Nephron (organoid): Measurements from ENCODE around the gene LRRC46.
A peak's percentile ranks its signal among the peaks of the same experiment; 100 is the strongest.

Source experiments
- H3K27ac Mint-ChIP-seq, 3 experiments: 2 replicates each; pipeline ENCODE4 v1.8.0; 2020; ENCODE audit warnings: mixed read lengths in 3 of 3, mild to moderate bottlenecking in 2 of 3, moderate library complexity in 1 of 3
- H3K27me3 Mint-ChIP-seq: 2 replicates; pipeline ENCODE4 v1.8.0; 2021; ENCODE audit warnings: low read depth, mild to moderate bottlenecking, moderate library complexity, mixed read lengths
- H3K36me3 Mint-ChIP-seq: 2 replicates; pipeline ENCODE4 v1.8.0; 2020; ENCODE audit warnings: low read depth, mixed read lengths
- H3K4me1 Mint-ChIP-seq: 2 replicates; pipeline ENCODE4 v1.8.0; 2020; ENCODE audit warnings: mixed read lengths
- H3K4me3 Mint-ChIP-seq, 3 experiments: 2 replicates each; pipeline ENCODE4 v1.8.0; 2020; ENCODE audit warnings: mild to moderate bottlenecking in 3 of 3, mixed read lengths in 3 of 3, moderate library complexity in 2 of 3
- H3K9me3 Mint-ChIP-seq: 2 replicates; pipeline ENCODE4 v1.8.0; 2020; ENCODE audit warnings: mixed read lengths
- CTCF ChIP-seq, 3 experiments: fragments of 200-600 bp; sonication (generic); IDR thresholded peaks; one replicate each; pipeline ENCODE4 v1.5.0; 2021; ENCODE audit warnings: antibody characterized with exemption in 3 of 3; ENCODE audit not compliant: unreplicated experiment in 3 of 3

Gene LRRC46

DNA sequence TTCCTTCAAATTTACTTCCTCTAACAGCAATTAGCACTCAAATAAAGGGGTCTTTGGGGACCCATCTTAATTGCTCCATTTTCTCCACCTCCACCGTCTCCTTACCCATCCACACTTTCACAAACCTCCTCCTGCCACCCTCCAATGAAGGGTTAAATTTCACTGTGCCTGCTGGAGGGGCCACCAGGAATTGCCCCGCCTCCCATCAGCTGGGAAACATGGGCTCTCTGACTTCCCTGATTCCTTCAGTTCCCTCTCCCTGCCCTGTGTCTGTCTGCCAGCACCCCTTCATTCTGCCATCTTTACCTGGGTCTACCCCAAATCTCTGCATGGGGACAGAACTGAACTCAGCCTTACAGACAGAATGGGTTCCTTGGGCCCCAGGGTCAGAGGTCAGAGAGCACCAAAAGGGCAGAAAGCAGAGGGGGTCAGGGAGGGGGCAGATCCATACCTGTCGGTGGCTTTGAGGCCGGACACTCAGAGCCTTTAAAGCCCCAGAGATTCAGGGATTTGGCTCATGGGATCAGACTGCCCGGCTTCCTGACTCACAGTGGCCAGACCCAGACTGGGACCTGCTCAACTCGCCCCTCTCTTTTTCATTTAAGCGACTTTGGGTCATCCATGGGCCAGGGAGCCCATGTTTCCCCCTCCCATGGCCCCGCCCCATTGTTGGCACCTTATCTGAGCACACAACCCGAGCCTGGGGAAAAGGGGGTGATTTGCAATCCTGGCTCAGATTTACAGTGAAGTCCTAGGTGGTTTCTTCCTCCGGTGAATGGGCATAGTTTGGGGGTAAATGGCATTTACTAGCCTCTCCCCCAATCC is 46.9 kb downstream of the LRRC46 start:
- peaks cover 66% of the 10 kb centered on the region for H3K27me3 Mint-ChIP-seq
- no peak for TF ChIP-seq CTCF (IDR thresholded peaks at IDR 0.05; ENCODE audit: unreplicated experiment in 3 of 3)
- peaks cover 44% of the 10 kb centered on the region for H3K4me1 Mint-ChIP-seq
- no peak overlapping the region for H3K4me3 Mint-ChIP-seq
- no peaks in the 10 kb centered on the region for H3K36me3 Mint-ChIP-seq
- H3K27ac Mint-ChIP-seq = peak overlapping the region in 1 of 3 experiments; percentile 50
- no peaks in the 10 kb centered on the region for H3K9me3 Mint-ChIP-seq

DNA sequence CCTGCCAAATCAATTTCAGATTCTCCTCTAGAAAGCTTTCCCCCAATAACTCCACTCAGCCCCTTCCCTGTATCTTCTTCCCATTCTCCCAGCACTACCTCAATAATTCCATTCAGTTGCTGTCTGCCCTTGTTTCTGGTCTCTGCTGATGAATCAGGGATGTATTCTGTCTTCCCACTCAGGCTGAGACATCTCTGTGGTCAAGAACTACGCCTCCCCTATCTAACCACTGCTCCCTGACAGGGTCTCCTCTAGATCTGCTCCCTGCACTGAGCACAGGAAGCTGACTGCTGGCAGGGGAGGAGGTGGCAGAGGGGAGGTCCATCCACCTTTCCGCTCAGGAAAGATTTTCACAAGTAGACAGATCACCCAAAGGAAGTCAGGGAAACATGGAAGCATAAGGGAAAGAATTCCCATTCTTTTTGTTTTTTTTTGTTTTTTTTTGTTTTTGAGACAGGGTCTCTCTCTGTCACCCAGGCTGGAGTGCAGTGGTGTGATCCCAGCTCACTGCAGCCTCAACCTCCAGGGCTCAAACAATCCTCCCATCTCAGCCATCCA is 47.6 kb downstream of the LRRC46 start:
- Mint-ChIP-seq H3K27me3 (peaks cover 66% of the 10 kb centered on the region), H3K4me3 (peak overlapping the region in 1 of 3 experiments; percentile 0), H3K9me3 (no peaks in the 10 kb centered on the region), H3K36me3 (no peaks in the 10 kb centered on the region), H3K4me1 (peaks cover 49% of the 10 kb centered on the region), H3K27ac (peak overlapping the region in 1 of 3 experiments; percentile 50)
- TF ChIP-seq CTCF (IDR thresholded peaks at IDR 0.05; ENCODE audit: unreplicated experiment in 3 of 3) = no peak

- H3K4me1 Mint-ChIP-seq = peaks cover 51% of the 10 kb centered on the region
- no peaks in the 10 kb centered on the region for H3K9me3 Mint-ChIP-seq
- no peaks in the 10 kb centered on the region for H3K36me3 Mint-ChIP-seq
- no peak overlapping the region for H3K27ac Mint-ChIP-seq
- TF ChIP-seq CTCF (IDR thresholded peaks at IDR 0.05; ENCODE audit: unreplicated experiment in 3 of 3) = no peak
- no peak overlapping the region for H3K4me3 Mint-ChIP-seq
- H3K27me3 Mint-ChIP-seq = peaks cover 64% of the 10 kb centered on the region
Measured at GRCh38 chr17:47879776-47880454, 48.4 kb downstream of the LRRC46 start.

DNA sequence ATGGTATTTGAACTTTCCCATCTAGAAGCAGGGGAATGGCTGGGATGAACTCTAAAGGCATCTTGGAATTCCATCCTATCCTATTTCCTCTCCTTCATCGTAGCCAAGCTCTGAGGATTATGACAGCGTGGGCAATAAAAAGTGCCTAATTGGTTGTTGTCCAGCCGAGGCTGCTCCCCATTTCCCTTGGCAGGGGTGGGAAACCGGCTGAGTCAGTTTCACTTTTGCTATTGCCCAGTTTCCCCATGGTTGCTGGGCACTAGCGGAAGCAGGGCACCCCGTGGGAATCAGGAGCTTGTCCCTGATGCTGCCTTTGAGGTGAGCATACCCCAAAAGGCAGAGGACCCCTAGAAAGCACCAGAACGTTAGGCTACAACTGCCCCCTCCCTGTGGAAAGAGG is 50.8 kb downstream of the LRRC46 start:
- Mint-ChIP-seq H3K36me3 (no peaks in the 10 kb centered on the region), H3K4me1 (peaks cover 47% of the 10 kb centered on the region), H3K4me3 (no peak overlapping the region), H3K27me3 (peaks cover 53% of the 10 kb centered on the region), H3K27ac (no peak overlapping the region), H3K9me3 (no peaks in the 10 kb centered on the region)
- no peak for TF ChIP-seq CTCF (IDR thresholded peaks at IDR 0.05; ENCODE audit: unreplicated experiment in 3 of 3)

DNA sequence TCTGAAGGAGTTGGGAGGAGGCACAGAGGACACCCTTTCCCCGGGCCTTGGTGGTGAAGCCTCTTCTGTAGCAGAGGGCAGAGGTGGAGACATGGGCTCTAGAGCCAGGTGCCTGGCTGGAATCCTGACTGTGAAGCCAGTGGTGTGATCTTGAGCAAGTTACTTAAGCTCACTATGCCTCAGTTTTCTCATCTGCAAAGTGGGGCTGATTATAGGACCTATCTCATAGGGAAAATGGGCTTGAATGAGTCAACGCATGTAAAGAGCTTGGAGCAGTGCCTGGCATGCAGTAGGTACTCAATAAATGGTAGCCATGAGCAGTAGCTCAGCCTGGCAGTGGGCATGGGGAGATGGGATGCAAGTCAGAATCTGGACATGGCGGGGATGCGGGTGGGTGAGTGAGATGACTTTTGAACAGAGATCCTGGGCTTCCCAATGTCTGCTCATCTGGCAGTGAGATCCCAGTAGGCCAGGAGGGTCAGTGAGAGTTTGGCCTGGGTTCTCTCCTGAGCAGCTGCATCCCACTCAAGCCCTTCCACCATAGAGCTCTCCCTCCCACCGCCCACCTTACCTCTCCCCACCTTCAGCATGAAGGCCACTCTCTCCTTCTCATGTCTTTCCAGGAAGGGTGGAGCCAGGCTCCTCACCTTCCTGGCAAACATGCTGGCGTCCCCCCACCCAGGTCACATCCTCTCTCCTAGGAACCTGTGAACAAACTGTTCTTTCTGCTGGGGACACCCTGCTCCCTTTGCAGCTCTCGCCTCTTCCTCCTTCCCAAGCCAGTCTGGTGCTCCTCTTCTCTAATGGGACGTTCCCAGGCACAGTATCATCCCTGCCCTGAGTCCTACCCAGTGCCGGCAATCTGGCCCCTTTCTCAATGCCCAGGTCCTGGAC is 51.5 kb downstream of the LRRC46 start:
- Mint-ChIP-seq H3K27me3 (peaks cover 47% of the 10 kb centered on the region), H3K4me1 (peaks cover 40% of the 10 kb centered on the region), H3K27ac (peak overlapping the region; percentile 41 to 64 (median 50)), H3K36me3 (no peaks in the 10 kb centered on the region), H3K4me3 (no peak overlapping the region), H3K9me3 (no peaks in the 10 kb centered on the region)
- TF ChIP-seq CTCF (IDR thresholded peaks at IDR 0.05; ENCODE audit: unreplicated experiment in 3 of 3) = no peak
